NCI-H2107 treated with DMSO at 0.1 percent for 48 hours (cell line): ENCODE measurements around the gene SCN5A.

ENCODE experiments used
- DNase-seq: peaks from one replicate; lab custom pipeline; 2025; ENCODE audit not compliant: unreplicated experiment; lab: John Stamatoyannopoulos, UW

SCN5A gene

GRCh38 chr3:38649500-38650247, at the start of gene SCN5A:
Gene SCN5A (minus strand): TSS chr3:38649687. CDS start chr3:38633307, 16,380 bp downstream.
- no peak for DNase-seq

GRCh38 chr3:38698760-38699159, 49.3 kb upstream of the SCN5A start:
- no peak for DNase-seq

- DNase-seq = no peak
Measured at GRCh38 chr3:38698061-38698460, 48.6 kb upstream of the SCN5A start.

- DNase-seq = no peak
Measured at GRCh38 chr3:38696034-38696433, 46.5 kb upstream of the SCN5A start.

DNA sequence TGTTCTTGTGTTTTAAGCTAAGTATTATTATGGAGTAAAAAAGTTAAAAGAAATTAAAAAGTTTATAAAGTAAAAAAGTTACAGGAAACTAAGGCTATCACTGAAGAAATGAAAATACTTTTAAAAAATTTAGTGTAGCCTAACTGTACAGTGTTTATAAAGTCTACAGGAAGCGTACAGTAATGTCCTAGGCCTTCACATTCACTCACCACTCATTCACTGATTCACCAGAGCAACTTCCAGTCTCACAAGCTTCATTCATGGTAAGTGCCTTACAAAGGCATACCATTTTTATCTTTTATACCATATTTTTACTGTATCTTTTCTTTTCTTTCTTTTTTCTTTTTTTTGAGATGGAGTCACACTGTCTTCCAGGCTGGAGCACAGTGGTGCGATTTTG, 40.7 kb upstream of the SCN5A start:
- no peak for DNase-seq

- DNase-seq = no peak
Measured at GRCh38 chr3:38689774-38690173, 40.3 kb upstream of the SCN5A start.

GRCh38 chr3:38689346-38689745, 39.9 kb upstream of the SCN5A start:
- DNase-seq = no peak

- DNase-seq = no peak
Measured at GRCh38 chr3:38687321-38687720, 37.8 kb upstream of the SCN5A start.

DNA sequence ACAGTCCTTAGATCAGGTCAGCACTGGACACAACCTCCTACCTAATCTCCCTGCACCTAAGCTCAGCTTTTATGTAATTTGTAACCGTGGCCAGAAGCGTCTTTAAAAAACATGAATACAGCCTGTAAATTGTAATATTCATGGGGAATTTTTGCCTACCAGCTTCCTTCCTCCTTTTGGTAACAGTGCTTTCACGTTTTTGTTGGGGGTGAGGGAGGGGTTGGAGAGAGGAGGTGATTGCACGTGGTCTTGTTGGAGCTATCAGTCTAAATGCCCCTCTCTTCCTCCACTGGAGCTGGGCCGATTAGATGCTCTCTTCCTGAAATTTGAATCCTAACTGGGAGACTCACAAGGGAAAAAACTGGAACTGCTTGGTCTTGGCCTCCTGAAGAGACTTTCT, 35.1 kb upstream of the SCN5A start:
- DNase-seq = no peak

- no peak for DNase-seq
Measured at GRCh38 chr3:38669668-38670067, 20.2 kb upstream of the SCN5A start.

GRCh38 chr3:38662544-38662943, 13.1 kb upstream of the SCN5A start:
- DNase-seq = no peak

GRCh38 chr3:38658841-38659240, 9.4 kb upstream of the SCN5A start:
- no peak for DNase-seq

GRCh38 chr3:38657369-38657768, 7.9 kb upstream of the SCN5A start:
- DNase-seq = no peak

DNA sequence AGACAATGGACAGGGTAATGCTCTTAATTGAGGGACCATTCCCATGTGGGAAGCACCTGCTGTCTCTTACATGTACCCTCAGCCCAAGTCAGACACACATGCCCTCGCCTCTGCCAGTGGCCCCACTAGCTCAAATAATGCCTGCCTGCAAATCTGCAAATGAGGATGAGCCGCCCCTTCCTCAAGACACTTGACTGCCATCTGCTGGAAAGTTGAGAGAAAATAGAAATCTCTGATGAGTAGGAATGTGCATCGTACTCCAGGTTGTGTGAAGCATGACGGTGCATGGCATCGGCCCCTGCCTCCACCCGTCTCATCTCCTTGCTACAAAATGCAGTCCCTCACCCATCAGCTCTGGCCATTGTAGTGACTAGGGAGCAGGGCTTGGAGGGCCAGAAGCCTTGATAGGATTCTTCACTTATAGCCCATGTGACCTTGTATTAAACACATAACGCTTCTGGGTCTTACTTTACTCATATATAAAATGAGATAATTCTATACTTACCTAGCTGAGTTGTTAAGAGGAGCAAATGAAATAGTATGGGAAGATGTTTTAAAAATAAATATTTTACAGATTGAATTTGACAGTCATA, 6.3 kb upstream of the SCN5A start:
- peak; percentile 4 for DNase-seq

GRCh38 chr3:38653685-38654537, 4.4 kb upstream of the SCN5A start:
- DNase-seq = no peak

- DNase-seq = no peak
Measured at GRCh38 chr3:38652934-38653333, 3.4 kb upstream of the SCN5A start.

- no peak for DNase-seq
Measured at GRCh38 chr3:38651153-38651789, 1.8 kb upstream of the SCN5A start.

DNA sequence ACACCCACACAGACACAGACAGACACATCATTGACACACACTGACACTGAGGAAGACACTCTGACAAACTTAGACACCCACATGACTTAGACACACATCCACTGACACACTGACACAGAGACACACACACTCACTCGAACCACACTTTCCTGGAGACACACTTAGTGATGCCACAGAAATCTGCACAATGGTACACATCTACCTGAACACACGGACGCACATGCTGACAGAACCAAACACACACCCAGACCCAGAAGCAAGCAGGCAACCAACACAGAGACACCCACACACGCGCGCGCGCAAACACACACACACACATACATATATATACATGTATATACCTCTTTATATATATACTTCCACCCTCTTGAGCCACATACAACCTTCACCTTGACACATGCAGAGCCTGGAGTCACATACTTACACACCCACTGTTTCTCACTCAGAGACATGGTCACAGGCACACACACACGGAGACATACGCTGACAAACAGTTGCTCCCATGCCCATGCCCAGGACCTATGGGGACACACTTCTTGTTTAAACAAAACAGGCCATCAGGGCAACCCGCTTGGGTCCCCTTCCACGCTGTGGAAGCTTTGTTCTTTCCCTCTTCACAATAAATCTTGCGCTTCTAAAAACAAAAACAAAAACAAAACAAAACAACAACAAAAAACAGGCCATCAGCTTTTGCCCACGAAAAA, 913 bp upstream of the SCN5A start:
- no peak for DNase-seq

GRCh38 chr3:38648659-38649499, 608 bp downstream of the SCN5A start:
- no peak for DNase-seq
